ENCODE data around the gene TAGAP.

- TF ChIP-seq, protein P1, sequence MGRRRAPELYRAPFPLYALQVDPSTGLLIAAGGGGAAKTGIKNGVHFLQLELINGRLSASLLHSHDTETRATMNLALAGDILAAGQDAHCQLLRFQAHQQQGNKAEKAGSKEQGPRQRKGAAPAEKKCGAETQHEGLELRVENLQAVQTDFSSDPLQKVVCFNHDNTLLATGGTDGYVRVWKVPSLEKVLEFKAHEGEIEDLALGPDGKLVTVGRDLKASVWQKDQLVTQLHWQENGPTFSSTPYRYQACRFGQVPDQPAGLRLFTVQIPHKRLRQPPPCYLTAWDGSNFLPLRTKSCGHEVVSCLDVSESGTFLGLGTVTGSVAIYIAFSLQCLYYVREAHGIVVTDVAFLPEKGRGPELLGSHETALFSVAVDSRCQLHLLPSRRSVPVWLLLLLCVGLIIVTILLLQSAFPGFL (CRISPR knock-in tag; IDR thresholded peaks at IDR 0.05; ENCODE audit: borderline replicate concordance), result no peak
- TF ChIP-seq, protein P2, sequence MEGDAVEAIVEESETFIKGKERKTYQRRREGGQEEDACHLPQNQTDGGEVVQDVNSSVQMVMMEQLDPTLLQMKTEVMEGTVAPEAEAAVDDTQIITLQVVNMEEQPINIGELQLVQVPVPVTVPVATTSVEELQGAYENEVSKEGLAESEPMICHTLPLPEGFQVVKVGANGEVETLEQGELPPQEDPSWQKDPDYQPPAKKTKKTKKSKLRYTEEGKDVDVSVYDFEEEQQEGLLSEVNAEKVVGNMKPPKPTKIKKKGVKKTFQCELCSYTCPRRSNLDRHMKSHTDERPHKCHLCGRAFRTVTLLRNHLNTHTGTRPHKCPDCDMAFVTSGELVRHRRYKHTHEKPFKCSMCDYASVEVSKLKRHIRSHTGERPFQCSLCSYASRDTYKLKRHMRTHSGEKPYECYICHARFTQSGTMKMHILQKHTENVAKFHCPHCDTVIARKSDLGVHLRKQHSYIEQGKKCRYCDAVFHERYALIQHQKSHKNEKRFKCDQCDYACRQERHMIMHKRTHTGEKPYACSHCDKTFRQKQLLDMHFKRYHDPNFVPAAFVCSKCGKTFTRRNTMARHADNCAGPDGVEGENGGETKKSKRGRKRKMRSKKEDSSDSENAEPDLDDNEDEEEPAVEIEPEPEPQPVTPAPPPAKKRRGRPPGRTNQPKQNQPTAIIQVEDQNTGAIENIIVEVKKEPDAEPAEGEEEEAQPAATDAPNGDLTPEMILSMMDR (IDR thresholded peaks at IDR 0.05), result no peak
- TF ChIP-seq CREM (CRISPR knock-in tag; IDR thresholded peaks at IDR 0.05) (no peak), FOXP1 (CRISPR knock-in tag; IDR thresholded peaks at IDR 0.05; ENCODE audit: borderline replicate concordance) (no peak), NFE2L1 (CRISPR knock-in tag; IDR thresholded peaks at IDR 0.05) (no peak)
- TF ChIP-seq, protein P3, sequence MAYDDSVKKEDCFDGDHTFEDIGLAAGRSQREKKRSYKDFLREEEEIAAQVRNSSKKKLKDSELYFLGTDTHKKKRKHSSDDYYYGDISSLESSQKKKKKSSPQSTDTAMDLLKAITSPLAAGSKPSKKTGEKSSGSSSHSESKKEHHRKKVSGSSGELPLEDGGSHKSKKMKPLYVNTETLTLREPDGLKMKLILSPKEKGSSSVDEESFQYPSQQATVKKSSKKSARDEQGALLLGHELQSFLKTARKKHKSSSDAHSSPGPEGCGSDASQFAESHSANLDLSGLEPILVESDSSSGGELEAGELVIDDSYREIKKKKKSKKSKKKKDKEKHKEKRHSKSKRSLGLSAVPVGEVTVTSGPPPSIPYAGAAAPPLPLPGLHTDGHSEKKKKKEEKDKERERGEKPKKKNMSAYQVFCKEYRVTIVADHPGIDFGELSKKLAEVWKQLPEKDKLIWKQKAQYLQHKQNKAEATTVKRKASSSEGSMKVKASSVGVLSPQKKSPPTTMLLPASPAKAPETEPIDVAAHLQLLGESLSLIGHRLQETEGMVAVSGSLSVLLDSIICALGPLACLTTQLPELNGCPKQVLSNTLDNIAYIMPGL (CRISPR knock-in tag; IDR thresholded peaks at IDR 0.05), result no peak
Observed at GRCh38 chr6:159059141-159059540, 14.3 kb upstream of the TAGAP start.

Data from WTC11 (cell line).